GM18505 (cell line): ENCODE measurements around the gene PSTK.

Source experiments
- ATAC-seq: cut with Tn5 transposase; IDR thresholded peaks from one replicate; pipeline ENCODE4 v1.9.1; 2021; ENCODE audit not compliant: unreplicated experiment
- POLR2A ChIP-seq: IDR thresholded peaks from 4 replicates; pipeline ENCODE4 v1.6.1; 2011; ENCODE audit warnings: borderline replicate concordance; ENCODE audit not compliant: insufficient read depth, insufficient read length; ENCODE audit errors: extremely low read depth

PSTK gene

GRCh38 chr10:122974023-122974422 is 6.2 kb upstream of the PSTK start:
- TF ChIP-seq POLR2A, result no peak
- ATAC-seq, result no peak

GRCh38 chr10:122974543-122975064 is 5.6 kb upstream of the PSTK start:
- no peak for ATAC-seq
- no peak for TF ChIP-seq POLR2A

DNA sequence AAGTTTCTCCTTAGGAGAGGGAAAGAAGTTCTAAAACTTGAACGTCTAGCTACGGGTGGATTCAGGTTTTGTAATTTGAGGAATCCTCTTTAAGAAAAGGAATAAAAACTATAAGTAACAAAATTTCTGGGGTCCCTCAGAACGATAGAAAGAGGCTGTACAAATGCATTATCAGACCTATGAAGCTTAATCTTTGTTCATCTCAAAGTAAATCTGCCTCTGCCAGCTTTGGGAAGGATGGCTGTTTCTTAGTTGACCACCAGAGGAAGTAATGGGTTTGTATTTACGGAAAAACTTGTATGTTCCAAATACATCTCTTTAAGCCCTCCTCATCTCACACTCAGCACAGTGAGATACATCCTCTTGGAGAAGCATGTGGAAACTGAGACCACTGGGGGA is 864 bp downstream of the PSTK start:
- ATAC-seq, result no peak
- TF ChIP-seq POLR2A, result no peak

DNA sequence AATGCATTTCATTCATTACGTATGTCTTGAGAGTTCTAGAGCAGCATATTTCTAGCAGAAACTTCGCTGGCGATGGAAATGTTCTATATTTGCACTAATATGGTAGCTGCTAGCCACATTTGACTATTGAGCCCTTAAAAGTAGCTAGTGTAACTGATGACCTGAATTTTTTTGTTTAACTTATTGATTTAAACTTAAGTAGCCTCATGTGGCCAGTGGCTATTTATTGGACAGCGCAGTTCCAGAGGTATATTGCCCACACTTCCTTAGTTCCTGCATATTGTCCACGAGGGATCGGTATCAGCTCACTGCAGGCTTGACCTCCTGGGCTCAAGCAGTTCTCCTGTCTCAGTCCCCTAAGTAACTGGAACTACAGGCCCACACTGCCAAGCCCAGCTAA is 3.7 kb downstream of the PSTK start:
- TF ChIP-seq POLR2A, result no peak
- no peak for ATAC-seq

GRCh38 chr10:122984708-122985107 is 4.5 kb downstream of the PSTK start:
- no peak for ATAC-seq
- no peak for TF ChIP-seq POLR2A

DNA sequence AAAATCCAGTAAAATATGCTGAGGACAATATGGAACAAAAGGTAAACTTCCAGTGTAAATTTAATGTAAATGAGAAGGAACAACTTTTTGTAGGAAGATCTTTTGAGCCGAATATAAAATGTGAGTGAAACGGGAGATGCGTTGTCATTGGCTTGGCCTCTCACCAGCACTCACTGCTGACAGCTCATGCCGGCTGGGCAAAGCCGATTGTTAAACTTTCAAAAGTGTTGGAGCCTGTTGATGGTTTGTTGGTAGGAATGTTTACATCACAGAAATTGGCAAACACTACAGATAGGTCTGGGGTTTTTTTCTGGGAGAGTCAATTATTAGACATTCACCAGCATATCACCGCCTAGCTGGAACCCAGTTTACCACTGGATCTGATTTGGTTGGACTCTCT is 6.1 kb downstream of the PSTK start:
- no peak for TF ChIP-seq POLR2A
- no peak for ATAC-seq

- TF ChIP-seq POLR2A, result no peak
- ATAC-seq, result no peak
Observed at GRCh38 chr10:122988501-122988900, 8.3 kb downstream of the PSTK start.

DNA sequence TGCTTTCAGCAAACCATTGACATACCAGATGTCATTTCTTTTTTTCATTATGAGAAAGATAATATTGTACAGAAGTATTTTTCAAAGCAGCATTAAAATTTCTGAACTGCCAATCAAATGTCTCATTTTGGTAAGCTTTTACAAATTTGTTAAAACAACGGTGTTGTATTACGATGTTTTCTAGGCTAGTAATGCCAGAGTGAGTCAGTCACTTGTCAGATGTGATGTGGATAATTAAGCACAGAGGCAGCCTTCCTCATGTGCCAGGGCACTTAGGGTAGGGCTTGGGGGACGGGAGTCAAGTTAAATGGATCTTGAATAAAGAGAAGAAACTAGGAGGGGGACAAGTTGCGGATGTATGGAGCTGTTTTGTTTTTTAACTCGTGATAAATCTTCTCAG is 10.1 kb downstream of the PSTK start:
- TF ChIP-seq POLR2A, result no peak
- ATAC-seq, result no peak

GRCh38 chr10:122992031-122992585 is 11.9 kb downstream of the PSTK start:
- no peak for TF ChIP-seq POLR2A
- no peak for ATAC-seq

DNA sequence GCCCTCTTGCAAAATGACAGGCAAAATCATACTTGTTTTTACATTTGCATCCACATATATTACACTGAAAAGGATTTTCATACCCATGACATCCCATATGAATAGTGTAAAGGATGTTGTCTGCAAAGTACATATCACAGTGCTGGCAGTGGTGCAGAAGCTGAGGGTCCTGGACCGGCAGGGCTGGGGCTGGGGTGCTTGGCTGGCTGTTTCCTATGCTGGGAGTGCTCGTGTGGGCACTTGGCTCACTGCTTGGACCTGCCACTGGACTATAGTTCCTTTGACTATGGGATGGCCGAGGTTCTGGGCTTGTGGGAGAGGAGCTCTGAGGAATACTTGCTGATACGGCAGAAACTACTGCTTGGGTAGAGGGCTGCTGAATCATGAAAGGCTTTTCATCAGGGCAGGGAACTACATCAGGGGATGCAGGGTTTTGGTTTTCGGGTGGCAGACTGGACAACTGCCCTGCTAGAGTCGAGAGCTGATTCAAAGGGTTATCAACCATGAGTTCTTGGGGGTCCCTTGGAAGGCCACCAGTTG is 13.7 kb downstream of the PSTK start:
- ATAC-seq, result no peak
- no peak for TF ChIP-seq POLR2A

DNA sequence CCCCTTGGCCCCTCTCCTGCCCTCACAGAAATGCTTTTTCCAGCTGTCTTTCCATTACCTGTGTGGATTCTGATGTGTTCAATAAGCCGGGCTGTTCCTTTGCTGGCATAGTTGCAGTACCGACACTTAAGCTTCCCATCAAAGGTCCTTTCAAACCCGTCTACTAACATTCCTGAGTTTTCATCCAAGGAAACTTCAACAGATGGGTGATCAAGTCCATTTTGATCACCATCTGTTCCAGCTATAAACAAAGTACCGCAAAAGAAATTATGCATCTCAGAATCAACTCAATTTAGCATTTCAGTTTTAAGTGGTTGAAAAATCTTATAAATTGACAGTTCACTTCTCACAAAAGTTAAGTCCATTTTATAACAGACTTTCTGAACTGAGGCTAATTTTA is 15.7 kb downstream of the PSTK start:
- no peak for ATAC-seq
- TF ChIP-seq POLR2A, result no peak

- TF ChIP-seq POLR2A, result no peak
- no peak for ATAC-seq
Observed at GRCh38 chr10:122997864-122998263, 17.7 kb downstream of the PSTK start.

GRCh38 chr10:122998360-122998917 is 18.2 kb downstream of the PSTK start:
- no peak for TF ChIP-seq POLR2A
- ATAC-seq, result no peak

DNA sequence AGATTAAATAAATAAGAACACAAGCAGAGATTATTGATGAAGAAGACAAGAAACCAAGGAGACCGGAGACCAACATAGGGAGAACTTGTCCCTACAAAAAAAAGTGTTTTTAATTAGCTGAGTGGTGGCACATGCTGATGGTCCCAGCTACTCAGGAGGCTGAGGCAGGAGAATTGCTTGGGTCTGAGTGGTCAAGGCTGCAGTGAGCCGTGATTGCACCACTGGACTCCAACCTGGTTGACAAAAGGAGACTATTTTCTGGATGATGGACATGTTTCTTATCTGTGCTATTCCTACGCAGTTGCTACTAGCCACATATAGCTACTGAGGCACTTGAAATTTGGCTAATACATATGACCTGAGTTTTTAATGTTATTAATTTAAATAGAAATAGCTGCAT is 18.7 kb downstream of the PSTK start:
- ATAC-seq, result no peak

More for the DNA sequence above, 18.7 kb downstream of the PSTK start:
- TF ChIP-seq POLR2A, result no peak
